ENCODE results near the gene ZNF579. TPM values are rescaled to one million over a fixed set of nuclear protein-coding genes. Genes with fewer than 3 reads are reported as not detected.

ZNF579 gene
- total and polyA plus RNA-seq, 9 of the 15 experiments (the other 6 are each of a cell fraction or from before 2014, with no cell fraction given), result 0.06 to 15.9 (median 1.6) TPM

DNA sequence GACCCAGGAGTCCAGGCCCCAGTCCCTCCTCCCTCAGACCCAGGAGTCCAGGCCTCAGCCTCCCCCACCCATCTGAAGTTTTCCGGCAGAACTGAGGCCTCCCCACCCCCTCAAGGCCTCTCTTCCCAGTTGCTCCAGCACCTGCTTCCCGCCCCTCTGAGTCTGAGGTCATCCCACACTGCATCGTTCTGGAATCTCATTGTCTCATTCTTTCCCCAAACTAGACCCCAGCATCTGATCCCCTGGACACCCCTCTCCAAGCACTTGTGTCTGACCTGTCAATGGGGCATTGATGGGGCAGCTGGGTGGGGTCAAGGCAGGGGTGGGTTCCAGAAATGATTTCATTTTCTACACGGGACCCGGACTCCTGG lies 42.9 kb downstream of the ZNF579 start (continued):
- no peak for TF ChIP-seq ZNF778 (CRISPR knock-in tag; IDR thresholded peaks at IDR 0.05)

DNA sequence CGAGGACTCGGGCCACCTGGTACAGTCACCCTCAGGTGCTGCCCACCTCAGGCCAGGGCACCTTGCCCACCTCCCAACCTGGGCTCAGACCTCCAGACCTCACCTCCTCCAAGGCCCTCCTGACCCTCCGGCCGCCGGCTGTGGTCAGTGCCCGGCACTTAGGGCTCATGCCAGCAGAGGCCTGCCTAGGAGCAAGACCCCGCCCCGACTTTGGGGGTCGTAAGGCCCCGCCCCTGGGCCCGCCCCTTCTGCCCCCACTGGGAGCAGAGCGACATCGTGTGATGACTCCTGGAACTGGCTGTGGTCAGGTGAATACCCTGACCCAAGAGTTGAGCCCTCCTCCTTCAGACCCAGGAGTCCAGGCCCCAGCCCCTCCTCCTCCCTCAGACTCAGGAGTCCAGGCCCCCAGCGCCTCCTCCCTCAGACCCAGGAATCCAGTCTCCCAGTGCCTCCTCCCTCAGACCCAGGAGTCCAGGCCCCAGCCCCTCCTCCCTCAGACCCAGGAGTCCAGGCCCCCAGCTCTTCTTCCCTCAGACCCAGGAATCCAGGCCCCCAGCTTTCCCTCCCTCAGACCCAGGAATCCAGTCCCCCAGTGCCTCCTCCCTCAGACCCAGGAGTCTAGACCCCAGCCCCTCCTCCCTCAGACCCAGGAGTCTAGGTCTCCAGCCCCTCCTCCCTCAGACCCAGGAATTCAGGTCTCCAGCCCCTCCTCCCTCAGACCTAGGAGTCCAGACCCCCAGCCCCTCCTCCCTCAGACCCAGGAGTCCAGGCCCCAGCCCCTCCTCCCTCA lies 43.5 kb downstream of the ZNF579 start, which contains the start of gene SBK2:
TSS of gene SBK2 (minus strand) at position 183 of the 790 bp plus-strand sequence. CDS start 839 bp downstream, outside the sequence.
- Histone ChIP-seq H3K9me1 (ENCODE audit: control insufficient read depth, insufficient read depth, low read length) (no peaks in the 10 kb centered on the region), H3K79me2 (ENCODE audit: control insufficient read depth, insufficient read depth, low read length) (no peaks in the 10 kb centered on the region), H3K27ac (ENCODE audit: extremely low read depth, low read depth, low read length) (no peak within 1 kb of the TSS), H3K27me3 (ENCODE audit: control insufficient read depth in 2 of 2, insufficient read depth in 2 of 2, low read length in 2 of 2) (no peaks in the 10 kb centered on the region), H3K4me2 (ENCODE audit: insufficient read depth, low read length) (no peak within 1 kb of the TSS), H3K4me1 (replicated peaks in 1 of 2; ENCODE audit: control insufficient read depth in 2 of 2, insufficient read depth in 2 of 2, low read length in 2 of 2) (peaks cover 0 to 40% of the 10 kb centered on the region in 2 experiments; a peak in 2 of 5 replicates), H3K9me3 (replicated peaks; ENCODE audit: control insufficient read depth, insufficient read depth, low read depth, low read length) (no peaks in the 10 kb centered on the region), H2AFZ (ENCODE audit: low read depth, low read length) (no peak within 1 kb of the TSS), H3K9ac (ENCODE audit: insufficient read depth in 1 of 2, low read depth in 2 of 2, low read length in 2 of 2) (peak within 1 kb of the TSS in 1 of 2 experiments; percentile 64; a peak in 1 of 4 replicates), H3K36me3 (ENCODE audit: control insufficient read depth, insufficient read depth, low read length) (no peaks in the 10 kb centered on the region), H4K20me1 (replicated peaks; ENCODE audit: control insufficient read depth, insufficient read depth, low read length) (no peaks in the 10 kb centered on the region), H3K4me3 (no peak within 1 kb of the TSS)
- POLR2A ChIA-PET, result no interaction called here
- no TSS peak for BruUV-seq (replicated peaks)
- peak in 3 of 4 experiments; percentile 54 to 62 (median 60) for DNase-seq (ENCODE audit: extremely low read depth in 1 of 4, low spot score in 3 of 4)
- no peak for FAIRE-seq
- in situ Hi-C loops (cut with MboI), result no loop called here
- intact Hi-C loops (cut with micrococcal nuclease), result no loop called here
- WGBS (ENCODE audit: insufficient coverage, low coverage, missing lambda C conversion rate), result 46% methylated on average over 5 of the region's 14 CpGs
- TF ChIP-seq ZBTB7A (IDR thresholded peaks at IDR 0.05; ENCODE audit: borderline replicate concordance, control insufficient read depth, low read depth, low read length) (peak; percentile 63; the same call in 1 of the 2 replicates), PHF8 (IDR thresholded peaks at IDR 0.05; ENCODE audit: borderline replicate concordance, low read length) (no peak)
- TF ChIP-seq, protein P1, sequence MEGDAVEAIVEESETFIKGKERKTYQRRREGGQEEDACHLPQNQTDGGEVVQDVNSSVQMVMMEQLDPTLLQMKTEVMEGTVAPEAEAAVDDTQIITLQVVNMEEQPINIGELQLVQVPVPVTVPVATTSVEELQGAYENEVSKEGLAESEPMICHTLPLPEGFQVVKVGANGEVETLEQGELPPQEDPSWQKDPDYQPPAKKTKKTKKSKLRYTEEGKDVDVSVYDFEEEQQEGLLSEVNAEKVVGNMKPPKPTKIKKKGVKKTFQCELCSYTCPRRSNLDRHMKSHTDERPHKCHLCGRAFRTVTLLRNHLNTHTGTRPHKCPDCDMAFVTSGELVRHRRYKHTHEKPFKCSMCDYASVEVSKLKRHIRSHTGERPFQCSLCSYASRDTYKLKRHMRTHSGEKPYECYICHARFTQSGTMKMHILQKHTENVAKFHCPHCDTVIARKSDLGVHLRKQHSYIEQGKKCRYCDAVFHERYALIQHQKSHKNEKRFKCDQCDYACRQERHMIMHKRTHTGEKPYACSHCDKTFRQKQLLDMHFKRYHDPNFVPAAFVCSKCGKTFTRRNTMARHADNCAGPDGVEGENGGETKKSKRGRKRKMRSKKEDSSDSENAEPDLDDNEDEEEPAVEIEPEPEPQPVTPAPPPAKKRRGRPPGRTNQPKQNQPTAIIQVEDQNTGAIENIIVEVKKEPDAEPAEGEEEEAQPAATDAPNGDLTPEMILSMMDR (IDR thresholded peaks at IDR 0.05 in 2 of 3, conservative IDR thresholded peaks at IDR 0.05 in 1 of 3; ENCODE audit: insufficient read depth in 2 of 3, low read depth in 1 of 3, low read length in 3 of 3), result peak; percentile 39 to 51 (median 51); a peak in 5 of 6 replicates
- CTCF ChIA-PET (ENCODE audit: low intra/inter-chr PET ratio), result interaction anchor here (0.8 kb wide), 1 partner anchor 21 kb away, joined by 3 read pairs; no protein-coding TSS in a partner anchor
- ATAC-seq, result peak; percentile 75

All from K562 (cell line).